IMR-90 (cell line): ENCODE measurements around the gene MCTP1.

Source experiments
- BHLHE40 ChIP-seq: fragments of 150-350 bp; IDR thresholded peaks from 2 replicates; pipeline ENCODE4 v1.6.1; 2016; ENCODE audit warnings: mild to moderate bottlenecking, low read depth, low read length
- CTCF ChIP-seq: conservative IDR thresholded peaks from 2 replicates; pipeline ENCODE4 v1.5.1; 2012; ENCODE audit warnings: mild to moderate bottlenecking, low read depth, low read length, improper control_type of control experiment
- ELK1 ChIP-seq: fragments of 150-350 bp; IDR thresholded peaks from 2 replicates; pipeline ENCODE4 v1.6.1; 2016; ENCODE audit warnings: low read depth, mild to moderate bottlenecking, low read length, moderate library complexity, borderline replicate concordance
- FOS ChIP-seq: fragments of 150-350 bp; IDR thresholded peaks from 2 replicates; pipeline ENCODE4 v1.6.1; 2016; ENCODE audit warnings: low read depth, low read length
- MAZ ChIP-seq: IDR thresholded peaks from 2 replicates; pipeline ENCODE4 v1.6.1; 2012; ENCODE audit warnings: low read depth, mild to moderate bottlenecking, low read length, improper control_type of control experiment, moderate library complexity, borderline replicate concordance
- MXI1 ChIP-seq: IDR thresholded peaks from 2 replicates; pipeline ENCODE4 v1.6.1; 2012; ENCODE audit warnings: low read depth, mild to moderate bottlenecking, low read length, moderate library complexity, borderline replicate concordance
- NFE2L2 ChIP-seq: fragments of 150-350 bp; IDR thresholded peaks from 2 replicates; pipeline ENCODE4 v1.6.1; 2016; ENCODE audit warnings: low read depth, mild to moderate bottlenecking, low read length
- POLR2A ChIP-seq: IDR thresholded peaks from 2 replicates; pipeline ENCODE4 v1.6.1; 2012; ENCODE audit warnings: mild to moderate bottlenecking, low read depth, low read length
- RAD21 ChIP-seq: IDR thresholded peaks from 2 replicates; pipeline ENCODE4 v1.6.1; 2012; ENCODE audit warnings: low read length, improper control_type of control experiment
- RFX5 ChIP-seq: IDR thresholded peaks from 2 replicates; pipeline ENCODE4 v1.8.0; 2012; ENCODE audit warnings: low read depth, mild to moderate bottlenecking, low read length, moderate library complexity
- USF2 ChIP-seq: fragments of 150-350 bp; IDR thresholded peaks from 2 replicates; pipeline ENCODE4 v1.6.1; 2017; ENCODE audit warnings: mild to moderate bottlenecking, antibody characterized with exemption, low read length, low read depth

- TF ChIP-seq CTCF (no peak), BHLHE40 (peak; percentile 7; the same call in 1 of the 2 replicates), MXI1 (no peak), RFX5 (no peak), POLR2A (no peak), FOS (no peak), MAZ (no peak), RAD21 (no peak), USF2 (no peak), ELK1 (no peak), NFE2L2 (no peak)
Measured at GRCh38 chr5:94901191-94901979, 383.5 kb downstream of the MCTP1 start.
